ENCODE results near the gene NMB. TPM values are rescaled to one million over a fixed set of nuclear protein-coding genes. Genes with fewer than 3 reads are reported as not detected.

Gene NMB
- total RNA-seq, 2 donors from 2014 or later = 2.9 to 8.0 TPM

GRCh38 chr15:84638103-84638502 lies 19.9 kb downstream of the NMB start:
- ATAC-seq (ENCODE audit: insufficient number of reproducible peaks, low FRiP score, low read depth) (peak; percentile 53), DNase-seq (ENCODE audit: low spot score) (no peak)
- Histone ChIP-seq H3K9me3 (no peaks in the 10 kb centered on the region), H3K27ac (peak overlapping the region; percentile 60 to 65), H3K4me3 (no peak overlapping the region), H3K4me1 (ENCODE audit: control insufficient read depth in 1 of 2, low read depth in 2 of 2) (peaks cover 3 to 39% of the 10 kb centered on the region in 2 donors), H3K27me3 (replicated peaks; ENCODE audit: insufficient read depth) (no peaks in the 10 kb centered on the region), H3K36me3 (peaks cover 24% of the 10 kb centered on the region)
- no peak for TF ChIP-seq CTCF (IDR thresholded peaks at IDR 0.05)

- no peak for TF ChIP-seq CTCF (IDR thresholded peaks at IDR 0.05)
- ATAC-seq (ENCODE audit: insufficient number of reproducible peaks, low FRiP score, low read depth) = no peak
- Histone ChIP-seq H3K27me3 (replicated peaks; ENCODE audit: insufficient read depth) (no peaks in the 10 kb centered on the region), H3K36me3 (no peaks in the 10 kb centered on the region), H3K9me3 (no peaks in the 10 kb centered on the region), H3K4me1 (ENCODE audit: control insufficient read depth in 1 of 2, low read depth in 2 of 2) (peaks cover 19 to 65% of the 10 kb centered on the region in 2 donors), H3K27ac (peak overlapping the region; percentile 78 to 82), H3K4me3 (peak overlapping the region; percentile 73)
- DNase-seq (ENCODE audit: low spot score) = no peak
Observed at GRCh38 chr15:84634228-84634837, 23.7 kb downstream of the NMB start.

- no peak for DNase-seq (ENCODE audit: low spot score)
- no peaks in the 10 kb centered on the region for H3K36me3 ChIP-seq
- peak overlapping the region; percentile 78 to 82 for H3K27ac ChIP-seq
- ATAC-seq (ENCODE audit: insufficient number of reproducible peaks, low FRiP score, low read depth) = peak; percentile 18
- no peaks in the 10 kb centered on the region for H3K9me3 ChIP-seq
- peak overlapping the region; percentile 73 for H3K4me3 ChIP-seq
- TF ChIP-seq CTCF (IDR thresholded peaks at IDR 0.05) = no peak
- no peaks in the 10 kb centered on the region for H3K27me3 ChIP-seq (replicated peaks; ENCODE audit: insufficient read depth)
- peaks cover 19 to 62% of the 10 kb centered on the region in 2 donors for H3K4me1 ChIP-seq (ENCODE audit: control insufficient read depth in 1 of 2, low read depth in 2 of 2)
Observed at GRCh38 chr15:84633311-84634227, 24.4 kb downstream of the NMB start.

GRCh38 chr15:84631706-84632272 lies 26.2 kb downstream of the NMB start:
- Histone ChIP-seq H3K4me1 (ENCODE audit: control insufficient read depth in 1 of 2, low read depth in 2 of 2) (peaks cover 19 to 50% of the 10 kb centered on the region in 2 donors), H3K27me3 (replicated peaks; ENCODE audit: insufficient read depth) (no peaks in the 10 kb centered on the region), H3K27ac (peak overlapping the region; percentile 78 to 82), H3K9me3 (no peaks in the 10 kb centered on the region), H3K4me3 (peak overlapping the region; percentile 73), H3K36me3 (no peaks in the 10 kb centered on the region)
- TF ChIP-seq CTCF (IDR thresholded peaks at IDR 0.05) = no peak
- no peak for DNase-seq (ENCODE audit: low spot score)
- ATAC-seq (ENCODE audit: insufficient number of reproducible peaks, low FRiP score, low read depth) = no peak

GRCh38 chr15:84629033-84629432 lies 29.0 kb downstream of the NMB start:
- Histone ChIP-seq H3K9me3 (no peaks in the 10 kb centered on the region), H3K4me1 (ENCODE audit: control insufficient read depth in 1 of 2, low read depth in 2 of 2) (peaks cover 16 to 26% of the 10 kb centered on the region in 2 donors), H3K4me3 (no peak overlapping the region), H3K27ac (no peak overlapping the region), H3K36me3 (no peaks in the 10 kb centered on the region), H3K27me3 (replicated peaks; ENCODE audit: insufficient read depth) (no peaks in the 10 kb centered on the region)
- ATAC-seq (ENCODE audit: insufficient number of reproducible peaks, low FRiP score, low read depth) (no peak), DNase-seq (ENCODE audit: low spot score) (no peak)
- TF ChIP-seq CTCF (IDR thresholded peaks at IDR 0.05) = no peak

Data from thoracic aorta (tissue), 2 donors.